B cell (primary cell): ENCODE measurements around the gene OTUD5.

ENCODE experiments used
- EZH2 ChIP-seq: IDR thresholded peaks from 2 replicates; pipeline ENCODE4 v1.6.1; 2012; ENCODE audit warnings: borderline replicate concordance, low read depth, mild to moderate bottlenecking, moderate library complexity, low read length; ENCODE audit not compliant: insufficient read depth, poor library complexity, severe bottlenecking
- TF ChIP-seq, protein P1 (sequence below): fragments of 200-600 bp; IDR thresholded peaks from one replicate; pipeline ENCODE4 v1.8.0; 2022; ENCODE audit warnings: antibody characterized with exemption, mild to moderate bottlenecking

DNA sequence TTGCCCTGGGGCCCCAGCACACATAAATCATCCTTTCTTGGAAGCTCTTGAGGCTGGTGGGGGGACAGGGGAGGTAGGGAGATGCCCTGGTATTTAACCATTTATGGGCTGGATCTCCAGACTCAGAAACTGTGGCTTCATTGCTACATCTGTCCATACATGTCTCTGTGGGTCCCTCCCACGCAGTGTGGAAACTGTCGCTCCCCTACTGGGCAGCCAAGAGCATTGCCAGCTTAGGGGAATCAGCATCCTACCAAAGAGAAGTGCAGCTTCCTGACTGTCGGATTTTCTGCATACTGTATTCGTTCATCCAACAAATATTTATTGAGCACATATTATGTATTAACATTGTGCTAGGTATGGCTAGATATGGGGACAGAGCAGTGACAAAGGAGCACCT, 41.0 kb upstream of the OTUD5 start:
- TF ChIP-seq, protein P1, sequence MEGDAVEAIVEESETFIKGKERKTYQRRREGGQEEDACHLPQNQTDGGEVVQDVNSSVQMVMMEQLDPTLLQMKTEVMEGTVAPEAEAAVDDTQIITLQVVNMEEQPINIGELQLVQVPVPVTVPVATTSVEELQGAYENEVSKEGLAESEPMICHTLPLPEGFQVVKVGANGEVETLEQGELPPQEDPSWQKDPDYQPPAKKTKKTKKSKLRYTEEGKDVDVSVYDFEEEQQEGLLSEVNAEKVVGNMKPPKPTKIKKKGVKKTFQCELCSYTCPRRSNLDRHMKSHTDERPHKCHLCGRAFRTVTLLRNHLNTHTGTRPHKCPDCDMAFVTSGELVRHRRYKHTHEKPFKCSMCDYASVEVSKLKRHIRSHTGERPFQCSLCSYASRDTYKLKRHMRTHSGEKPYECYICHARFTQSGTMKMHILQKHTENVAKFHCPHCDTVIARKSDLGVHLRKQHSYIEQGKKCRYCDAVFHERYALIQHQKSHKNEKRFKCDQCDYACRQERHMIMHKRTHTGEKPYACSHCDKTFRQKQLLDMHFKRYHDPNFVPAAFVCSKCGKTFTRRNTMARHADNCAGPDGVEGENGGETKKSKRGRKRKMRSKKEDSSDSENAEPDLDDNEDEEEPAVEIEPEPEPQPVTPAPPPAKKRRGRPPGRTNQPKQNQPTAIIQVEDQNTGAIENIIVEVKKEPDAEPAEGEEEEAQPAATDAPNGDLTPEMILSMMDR, result no peak
- TF ChIP-seq EZH2, result no peak
